B cell (primary cell): ENCODE measurements around the gene ADCY2. TPM values are rescaled to one million over a fixed set of nuclear protein-coding genes. Genes with fewer than 3 reads are reported as not detected.

Experiments used
- ATAC-seq: fragments of 200-7000 bp; cut with Tn5 transposase; one replicate; pipeline ENCODE4 v1.10.0; 2021; ENCODE audit warnings: low read depth, mild to moderate bottlenecking, moderate number of reproducible peaks, moderate library complexity
- CTCF ChIA-PET: fragments of 350-600 bp; sonication (Branson Sonifier 250); formaldehyde crosslinking; loops from one replicate; lab custom pipeline; 2021; ENCODE audit warnings: antibody characterized with exemption, inconsistent platforms; lab: Charles Lee
- POLR2A ChIA-PET: fragments of 350-600 bp; sonication (Branson Sonifier 250); formaldehyde crosslinking; loops from one replicate; lab custom pipeline; 2021; ENCODE audit warnings: antibody characterized with exemption; lab: Charles Lee
- DNase-seq: peaks from one replicate; pipeline ENCODE4 v3.0.0; 2013
- H2AFZ ChIP-seq: 2 replicates; pipeline ENCODE4 v1.6.1; 2012; ENCODE audit warnings: mild to moderate bottlenecking, low read depth, low read length; ENCODE audit not compliant: insufficient read depth, poor library complexity, severe bottlenecking
- H3K27ac ChIP-seq, 2 donors: 1 replicate in 1 of 2; 2 replicates in 1 of 2; pipeline ENCODE4 v1.5.1; 2012 to 2013; ENCODE audit warnings: low read length in 2 of 2, mild to moderate bottlenecking in 2 of 2, moderate library complexity in 1 of 2
- H3K27me3 ChIP-seq, 4 experiments: fragments of 200-600 bp in 1 of 4; sonication (generic) in 1 of 4; replicated peaks in 1 of 4; 1 replicate in 2 of 4; 2 replicates in 2 of 4; pipeline versions ENCODE4 v1.6.1 to v1.7.0; 2013 to 2016; ENCODE audit warnings: low read length in 3 of 4, mild to moderate bottlenecking in 2 of 4, mixed read lengths in 1 of 4, moderate library complexity in 1 of 4; ENCODE audit not compliant: insufficient read depth in 4 of 4, control insufficient read depth in 3 of 4; ENCODE audit errors: control extremely low read depth in 1 of 4
- H3K36me3 ChIP-seq, 2 experiments: replicated peaks in 1 of 2; 1 replicate in 1 of 2; 2 replicates in 1 of 2; pipeline versions ENCODE4 v1.6.1 to v1.7.1; 2013; ENCODE audit warnings: low read length in 1 of 2; ENCODE audit not compliant: insufficient read depth in 2 of 2, control insufficient read depth in 1 of 2; ENCODE audit errors: control extremely low read depth in 1 of 2, extremely low read depth in 1 of 2
- H3K4me1 ChIP-seq, 2 donors: fragments of 200-600 bp in 1 of 2; sonication (generic) in 1 of 2; 1 replicate in 1 of 2; 2 replicates in 1 of 2; pipeline versions ENCODE4 v1.5.1 to v1.6.1; 2013 to 2017; ENCODE audit warnings: low read length in 2 of 2; ENCODE audit not compliant: control insufficient read depth in 2 of 2, insufficient read depth in 2 of 2
- H3K4me2 ChIP-seq: replicated peaks from 2 replicates; pipeline ENCODE3; 2012; ENCODE audit warnings: mild to moderate bottlenecking, low read depth, low read length; ENCODE audit not compliant: poor library complexity, severe bottlenecking
- H3K4me3 ChIP-seq, 5 experiments: fragments of 200-600 bp in 1 of 5; sonication (generic) in 1 of 5; 1 replicate in 3 of 5; 2 replicates in 2 of 5; pipeline versions ENCODE4 v1.5.1 to v1.7.0; 2011 to 2016; ENCODE audit warnings: low read length in 4 of 5, mild to moderate bottlenecking in 4 of 5, low read depth in 2 of 5, control low read depth in 1 of 5, moderate library complexity in 1 of 5; ENCODE audit not compliant: insufficient read depth in 1 of 5; ENCODE audit errors: control extremely low read depth in 1 of 5, extremely low read depth in 1 of 5
- H3K79me2 ChIP-seq: fragments of 200-600 bp; sonication (generic); one replicate; pipeline ENCODE4 v1.6.0; 2016; ENCODE audit warnings: low read length; ENCODE audit not compliant: control insufficient read depth, insufficient read depth
- H3K9ac ChIP-seq: fragments of 200-600 bp; sonication (generic); 2 replicates; pipeline ENCODE4 v1.6.1; 2017; ENCODE audit warnings: mild to moderate bottlenecking, low read length, moderate library complexity
- H3K9me3 ChIP-seq, 3 donors: one replicate each; pipeline versions ENCODE4 v1.6.1 to v1.7.1; 2013; ENCODE audit warnings: low read length in 2 of 3; ENCODE audit not compliant: control insufficient read depth in 2 of 3, insufficient read depth in 1 of 3; ENCODE audit errors: control extremely low read depth in 1 of 3
- H4K20me1 ChIP-seq: 2 replicates; pipeline ENCODE4 v1.6.0; 2012; ENCODE audit warnings: mild to moderate bottlenecking, low read length; ENCODE audit not compliant: insufficient read depth, control insufficient read depth, poor library complexity, severe bottlenecking
- H3K27ac Mint-ChIP-seq: one replicate; pipeline ENCODE4 v1.8.0; 2021; ENCODE audit warnings: mixed read lengths
- H3K27me3 Mint-ChIP-seq: one replicate; pipeline ENCODE4 v1.8.0; 2021; ENCODE audit warnings: mixed read lengths
- H3K4me1 Mint-ChIP-seq: one replicate; pipeline ENCODE4 v1.8.0; 2021; ENCODE audit warnings: mixed read lengths
- H3K4me3 Mint-ChIP-seq: one replicate; pipeline ENCODE4 v1.8.0; 2021; ENCODE audit warnings: mixed read lengths
- H3K9me3 Mint-ChIP-seq: one replicate; pipeline ENCODE4 v1.8.0; 2022; ENCODE audit warnings: mixed read lengths; ENCODE audit not compliant: insufficient read depth
- CTCF ChIP-seq: fragments of 200-600 bp; IDR thresholded peaks from one replicate; pipeline ENCODE4 v1.8.0; 2022; ENCODE audit warnings: antibody characterized with exemption, mild to moderate bottlenecking
- EZH2 ChIP-seq: IDR thresholded peaks from 2 replicates; pipeline ENCODE4 v1.6.1; 2012; ENCODE audit warnings: borderline replicate concordance, low read depth, mild to moderate bottlenecking, moderate library complexity, low read length; ENCODE audit not compliant: insufficient read depth, poor library complexity, severe bottlenecking
- WGBS: methylation state at CpG from one replicate; pipeline ENCODE4 v1.1.5; 2013; ENCODE audit warnings: missing lambda C conversion rate; ENCODE audit not compliant: insufficient coverage; 5-methylcytosine and 5-hydroxymethylcytosine counted together
- intact Hi-C: fragments of 100-400 bp; cut with micrococcal nuclease; formaldehyde crosslinking; loops from one replicate; pipeline ENCODE4 v1.10.0; 2022
- polyA plus RNA-seq: library from polyadenylated mRNA; depleted of rRNA; stranded (reverse); fragments of >200 nt; gene quantifications from 2 replicates; pipeline ENCODE4 v1.2.3, GENCODE V29; 2012
- total RNA-seq, 2 donors: library from RNA; stranded (reverse); fragments of 120-200 nt in 1 of 2; gene quantifications; 1 replicate in 1 of 2; 2 replicates in 1 of 2; pipeline versions ENCODE4 v1.2.3 to v1.2.4, GENCODE V29; 2013 to 2022

Gene ADCY2
- total and polyA plus RNA-seq, 2 donors (not counting 1 experiment from before 2014, with no cell fraction given), result not detected

GRCh38 chr5:7678030-7678429 is 282.1 kb downstream of the ADCY2 start:
- WGBS, result 100% methylated on average over 4 of the region's 4 CpGs
- DNase-seq (no peak), ATAC-seq (no peak)
- H3K27me3 Mint-ChIP-seq, result no peaks in the 10 kb centered on the region
- Histone ChIP-seq H3K36me3 (no peaks in the 10 kb centered on the region), H3K27ac (no peak overlapping the region), H3K9ac (no peak overlapping the region), H3K4me2 (no peak overlapping the region), H3K4me1 (no peaks in the 10 kb centered on the region), H4K20me1 (no peaks in the 10 kb centered on the region), H3K9me3 (peaks cover 0 to 12% (median 0%) of the 10 kb centered on the region in 3 donors), H3K27me3 (no peaks in the 10 kb centered on the region), H2AFZ (no peak overlapping the region), H3K79me2 (no peaks in the 10 kb centered on the region), H3K4me3 (no peak overlapping the region)
- ChIA-PET CTCF (no interaction called here), POLR2A (no interaction called here)
- H3K4me1 Mint-ChIP-seq, result no peaks in the 10 kb centered on the region
- no peak overlapping the region for H3K27ac Mint-ChIP-seq
- intact Hi-C loops, result no loop called here
- TF ChIP-seq EZH2 (no peak), CTCF (no peak)
- no peak overlapping the region for H3K4me3 Mint-ChIP-seq
- H3K9me3 Mint-ChIP-seq, result no peaks in the 10 kb centered on the region

GRCh38 chr5:7679663-7680062 is 283.7 kb downstream of the ADCY2 start:
- TF ChIP-seq EZH2, result no peak
- TF ChIP-seq CTCF, result no peak
- Histone ChIP-seq H4K20me1 (no peaks in the 10 kb centered on the region), H3K27ac (no peak overlapping the region), H3K36me3 (no peaks in the 10 kb centered on the region), H3K9ac (no peak overlapping the region), H3K4me3 (no peak overlapping the region), H3K4me1 (no peaks in the 10 kb centered on the region), H3K9me3 (peaks cover 0 to 7% (median 0%) of the 10 kb centered on the region in 3 donors), H3K27me3 (no peaks in the 10 kb centered on the region), H3K4me2 (no peak overlapping the region), H3K79me2 (no peaks in the 10 kb centered on the region), H2AFZ (no peak overlapping the region)
- 87% methylated on average over 3 of the region's 4 CpGs for WGBS
- ChIA-PET CTCF (no interaction called here), POLR2A (no interaction called here)
- no peak for DNase-seq
- H3K9me3 Mint-ChIP-seq, result no peaks in the 10 kb centered on the region
- H3K27ac Mint-ChIP-seq, result no peak overlapping the region
- intact Hi-C loops, result no loop called here
- H3K4me3 Mint-ChIP-seq, result no peak overlapping the region
- H3K4me1 Mint-ChIP-seq, result no peaks in the 10 kb centered on the region
- no peaks in the 10 kb centered on the region for H3K27me3 Mint-ChIP-seq
- no peak for ATAC-seq
